Activated CD8-positive, alpha-beta memory T cell treated with anti-CD3 and anti-CD28 coated beads for 48 hours (primary cell): ENCODE data around the gene RAB3GAP1.
"Not testable (repeated sequence)": the region's sequence is repeated elsewhere in the genome, so short reads cannot be mapped to it uniquely, and the experiment has no call there.

ENCODE experiments used
- DNase-seq, 3 experiments: peaks; one replicate each; pipeline ENCODE4 v3.0.0-alpha.2; 2020; ENCODE audit warnings: low read depth in 2 of 3, low spot score in 2 of 3

Gene RAB3GAP1

DNA sequence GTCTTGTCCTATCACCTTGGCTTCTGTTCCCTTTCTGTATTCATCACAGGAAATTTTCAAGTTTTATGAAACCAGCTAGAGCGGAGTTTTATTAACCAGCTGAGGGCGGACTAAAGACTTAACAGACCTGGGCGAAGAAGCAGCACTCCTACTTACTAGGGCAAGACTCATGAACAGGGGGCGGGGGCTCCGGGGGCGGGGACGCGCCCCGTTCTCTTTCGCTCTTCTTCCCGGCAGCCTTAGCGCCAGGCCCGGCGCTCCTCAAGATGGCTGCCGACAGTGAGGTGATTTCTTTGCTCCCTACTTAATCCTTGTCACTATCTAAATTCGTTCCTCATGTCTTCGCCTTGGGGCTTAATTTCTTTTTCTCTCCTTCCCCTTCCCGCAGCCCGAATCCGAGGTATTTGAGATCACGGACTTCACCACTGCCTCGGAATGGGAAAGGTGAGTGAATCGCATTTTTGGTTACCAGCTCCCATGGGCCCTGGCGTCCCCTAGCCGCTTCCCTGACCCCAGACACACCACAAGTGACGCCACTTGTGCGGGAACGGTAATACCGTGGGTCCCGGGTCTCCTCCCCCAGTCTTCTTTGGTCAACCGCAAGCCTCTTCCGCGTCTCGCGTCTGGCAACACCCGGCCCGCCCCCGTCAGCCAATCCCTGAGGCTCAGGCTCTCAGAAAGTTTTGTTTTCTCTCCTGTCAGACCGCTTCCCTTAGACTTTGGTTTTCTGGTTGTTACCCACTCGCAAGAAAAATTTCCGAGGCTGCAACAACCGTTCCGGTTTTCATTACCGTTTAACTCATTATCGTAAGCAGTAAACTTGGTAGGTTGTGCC lies at the start of gene RAB3GAP1:
Gene RAB3GAP1 (plus strand): TSS at position 251 of the 835 bp plus-strand sequence. CDS start 16 bp downstream, at position 267.
- peak; percentile 78 to 91 (median 82) for DNase-seq

DNA sequence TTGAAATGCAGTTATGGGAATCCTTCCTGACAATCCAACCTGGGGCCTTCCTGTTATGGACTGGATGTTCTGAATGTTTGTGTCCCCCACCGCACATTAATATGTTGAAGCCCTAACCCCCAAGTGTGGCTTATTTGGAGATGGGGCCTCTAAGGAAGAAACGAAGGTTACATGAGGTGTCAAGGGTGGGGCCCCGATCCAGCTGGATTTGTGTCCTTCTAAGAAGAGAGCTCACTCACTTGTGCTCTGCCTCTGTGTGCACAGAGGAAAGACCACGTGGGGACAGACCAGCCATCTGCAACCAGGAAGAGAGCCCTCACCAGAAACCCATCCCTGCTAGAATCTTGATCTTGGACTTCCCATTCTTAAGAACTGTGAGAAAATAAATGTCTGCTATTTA lies 49.3 kb upstream of the RAB3GAP1 start:
- DNase-seq = no peak

DNA sequence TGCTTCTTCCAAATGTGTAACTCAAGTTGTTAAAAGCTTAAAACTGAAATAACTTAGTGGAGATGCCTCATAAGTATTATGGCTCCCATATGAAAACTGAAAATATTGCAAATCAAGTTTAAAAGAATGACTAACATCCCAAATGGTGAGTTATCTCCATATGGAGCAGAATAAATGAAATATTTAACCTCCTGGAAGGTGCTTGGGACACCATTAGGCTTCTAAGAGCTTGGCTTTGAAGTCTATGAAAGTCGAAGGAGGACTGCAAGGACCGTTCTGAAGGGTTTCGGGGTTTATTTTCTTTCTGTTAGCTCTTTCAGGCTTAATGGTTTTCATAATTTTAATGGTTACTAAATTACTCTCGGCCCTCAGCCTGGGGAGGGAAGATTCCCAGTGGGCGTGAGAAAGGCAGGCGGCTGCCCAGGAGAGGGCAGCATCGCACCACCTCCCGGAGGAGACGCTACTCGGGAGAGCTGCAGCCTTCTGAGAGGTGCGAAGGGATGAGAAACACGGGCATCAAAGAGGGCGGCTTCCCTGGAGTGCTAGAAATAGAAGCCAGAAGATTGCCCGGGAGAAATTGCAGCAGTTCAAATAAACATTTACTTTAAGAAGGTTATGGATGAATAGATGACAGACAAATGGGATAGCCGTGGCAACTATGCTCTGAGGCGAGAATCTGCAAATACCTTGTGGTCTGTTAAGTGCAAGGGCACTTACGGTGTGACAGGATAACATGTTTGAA lies 47.9 kb upstream of the RAB3GAP1 start:
- DNase-seq = peak; percentile 35 to 60 (median 45)

DNA sequence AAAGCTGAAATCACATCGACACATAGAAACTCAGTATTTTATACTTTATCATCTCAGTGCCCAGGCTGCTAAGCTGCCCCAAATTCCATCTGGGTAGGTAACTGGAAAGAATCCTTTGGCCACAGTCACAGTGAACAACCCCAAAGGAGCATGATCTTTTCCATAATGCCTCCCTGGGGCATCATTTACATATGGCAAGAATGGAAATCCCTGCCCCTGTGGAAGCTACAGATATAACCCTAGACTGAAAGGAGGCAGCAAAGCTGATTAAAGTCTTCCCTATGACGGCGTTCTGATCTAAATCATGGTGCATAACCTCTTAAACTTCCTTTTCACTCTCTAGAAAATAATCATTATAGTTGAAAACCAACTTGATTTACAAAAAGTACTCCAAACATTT lies 46.3 kb upstream of the RAB3GAP1 start:
- no peak for DNase-seq

DNA sequence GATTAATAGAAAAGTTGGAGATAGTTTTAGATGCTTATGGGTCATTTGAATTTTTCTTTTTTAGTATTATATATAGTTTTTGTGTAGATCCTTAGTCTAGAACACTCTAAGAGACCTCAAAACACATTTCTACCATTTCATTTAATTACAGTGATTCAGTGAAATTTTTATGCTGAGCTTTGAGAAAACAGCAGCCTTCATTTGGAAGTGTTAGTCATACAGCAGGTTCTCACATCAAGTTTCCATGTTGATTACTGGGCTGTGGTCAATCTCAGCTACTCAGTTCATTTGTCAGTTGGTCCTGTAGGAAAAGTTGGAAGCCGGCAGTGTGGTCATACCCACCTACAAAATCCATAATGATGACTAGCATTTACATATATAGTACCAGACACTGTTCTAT lies 42.8 kb upstream of the RAB3GAP1 start:
- no peak for DNase-seq

DNA sequence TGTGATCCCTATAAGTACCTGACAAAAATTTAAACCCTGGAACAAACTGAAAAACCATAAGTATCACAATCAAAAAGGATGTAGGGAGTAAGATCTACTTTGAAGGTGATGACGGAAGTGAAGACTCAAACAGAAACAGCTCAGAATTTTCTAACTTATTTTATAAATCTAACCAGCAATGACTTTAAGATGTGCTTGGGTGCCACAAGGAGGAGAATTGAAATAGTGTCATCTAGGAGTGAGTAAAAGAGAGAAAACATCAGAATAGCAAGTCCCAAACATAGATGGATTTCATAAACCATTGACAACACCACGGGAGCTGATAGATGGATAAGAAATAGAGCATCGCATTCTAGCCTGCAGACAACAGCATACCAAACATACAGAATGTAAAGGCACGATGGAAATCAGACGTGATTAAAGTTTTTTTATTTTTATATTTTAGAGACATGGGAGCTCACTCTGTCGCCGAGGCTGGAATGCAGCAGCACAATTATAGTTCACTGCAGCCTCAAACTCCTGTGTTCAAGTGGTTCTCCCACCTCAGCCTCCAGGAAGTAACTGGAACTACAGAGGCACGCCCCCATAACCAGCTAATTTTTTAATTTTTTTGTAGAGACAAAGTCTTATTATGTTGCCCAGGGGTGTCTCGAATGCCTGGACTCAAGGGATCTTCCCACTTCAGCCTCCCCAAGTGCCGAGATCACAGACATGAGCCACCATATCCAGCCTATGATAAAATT lies 41.7 kb upstream of the RAB3GAP1 start:
- DNase-seq = no peak

DNA sequence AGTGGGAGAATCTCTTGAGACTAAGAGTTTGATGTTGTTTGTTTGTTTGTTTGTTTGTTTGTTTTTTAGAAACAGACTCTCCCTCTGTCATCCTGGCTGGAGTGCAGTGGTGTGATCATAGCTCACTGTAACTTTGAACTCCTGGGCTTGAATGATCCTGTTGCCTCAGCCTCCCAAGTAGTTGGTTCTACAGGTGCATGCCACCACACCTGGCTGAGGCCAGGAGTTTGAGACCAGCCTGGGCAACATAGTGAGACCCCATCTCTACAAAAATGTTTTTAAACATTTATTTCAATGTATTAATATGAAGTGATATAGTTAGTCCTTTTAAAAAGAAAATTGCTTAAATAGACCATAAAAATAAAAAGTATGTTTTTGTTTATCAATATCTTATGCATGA lies 40.5 kb upstream of the RAB3GAP1 start:
- DNase-seq = no peak

DNA sequence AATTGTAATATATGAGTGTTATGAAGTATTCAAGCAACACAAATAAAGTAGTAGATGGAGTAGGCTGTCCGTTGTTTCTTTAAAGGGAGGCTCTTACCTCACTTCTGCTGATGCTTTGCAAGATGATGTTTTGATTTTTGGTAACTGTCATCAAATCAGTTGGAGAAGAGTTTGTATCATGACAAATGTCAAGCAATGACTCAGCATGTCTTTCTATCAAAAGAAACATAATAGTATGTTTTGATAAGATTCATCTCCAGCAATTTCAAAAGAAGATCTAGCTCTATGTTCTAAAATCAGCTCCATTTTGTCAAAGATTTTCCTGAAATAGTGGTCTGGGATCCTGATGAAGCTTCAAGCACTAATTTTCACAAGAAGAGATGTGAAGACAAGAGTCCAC lies 30.5 kb upstream of the RAB3GAP1 start:
- DNase-seq = no peak

DNA sequence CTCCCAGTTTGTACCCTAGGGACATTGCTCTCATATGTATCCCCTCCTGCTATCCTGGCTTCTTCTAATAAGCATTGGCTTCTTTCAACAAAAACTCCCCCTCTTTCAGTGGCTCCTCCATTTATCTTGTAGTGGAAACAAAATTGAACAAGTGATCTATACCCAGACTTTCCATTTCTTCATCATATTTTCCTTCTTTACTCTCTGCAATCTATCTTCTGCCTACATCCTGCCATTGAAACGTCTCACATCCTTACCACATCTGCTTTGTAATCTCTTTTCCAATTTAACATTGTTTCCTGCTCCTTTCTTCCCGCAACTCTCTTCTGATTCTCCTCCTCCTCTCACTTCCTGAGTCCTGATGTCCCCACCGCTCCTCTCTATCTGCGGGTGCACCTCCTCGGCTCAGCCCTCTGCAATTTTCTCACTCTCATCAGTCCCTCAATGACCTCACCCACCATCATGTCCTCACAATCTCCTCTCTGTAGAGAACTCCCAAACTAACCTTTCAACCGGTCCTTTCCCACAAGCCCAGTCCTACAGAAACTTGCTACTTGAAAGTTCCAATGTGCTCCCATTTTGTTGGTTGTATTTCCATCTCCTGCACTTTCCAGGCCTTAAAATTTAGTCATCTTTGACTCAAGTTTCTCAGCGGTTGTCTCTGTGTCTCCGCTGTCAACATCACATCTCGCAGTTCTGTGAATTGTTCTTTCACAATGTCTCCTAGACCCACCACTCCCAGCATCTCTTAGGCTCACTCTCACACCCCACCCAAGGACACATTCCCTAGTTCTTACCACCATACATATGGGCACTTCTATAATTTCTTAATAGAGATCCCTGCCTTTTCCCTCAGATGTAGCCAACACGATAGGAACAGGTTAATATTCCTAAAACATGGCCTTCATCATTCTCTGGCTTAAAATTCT lies 28.9 kb upstream of the RAB3GAP1 start:
- DNase-seq = no peak

DNA sequence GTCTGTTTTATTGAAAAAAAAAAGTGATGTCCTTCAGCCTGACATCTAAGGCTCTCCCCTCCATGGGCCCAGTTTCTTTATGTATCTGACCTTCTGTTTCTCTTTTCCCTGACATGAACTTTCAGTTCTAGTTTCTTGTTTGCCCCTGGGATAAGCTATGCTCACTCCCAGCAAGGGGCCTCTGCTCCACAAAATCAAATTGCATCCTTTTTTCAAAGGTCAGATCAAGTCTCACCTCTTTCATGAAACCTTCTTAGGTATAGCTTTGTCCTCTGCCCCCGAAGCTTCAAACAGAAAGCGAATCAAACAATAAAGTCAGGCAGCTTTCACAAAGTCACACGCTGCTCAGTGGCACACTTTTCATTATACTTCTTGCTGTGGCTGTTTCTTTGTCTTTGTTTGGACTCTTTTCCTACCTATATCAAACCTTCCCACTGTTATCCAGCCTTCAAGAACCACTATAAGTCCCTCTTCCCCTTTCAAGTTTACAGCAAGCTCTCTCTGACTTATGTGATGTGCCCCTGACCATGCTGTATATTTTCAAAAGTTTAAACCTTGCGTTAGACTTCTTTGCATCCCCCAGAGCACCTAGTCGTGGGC lies 28.1 kb upstream of the RAB3GAP1 start:
- DNase-seq = no peak

DNA sequence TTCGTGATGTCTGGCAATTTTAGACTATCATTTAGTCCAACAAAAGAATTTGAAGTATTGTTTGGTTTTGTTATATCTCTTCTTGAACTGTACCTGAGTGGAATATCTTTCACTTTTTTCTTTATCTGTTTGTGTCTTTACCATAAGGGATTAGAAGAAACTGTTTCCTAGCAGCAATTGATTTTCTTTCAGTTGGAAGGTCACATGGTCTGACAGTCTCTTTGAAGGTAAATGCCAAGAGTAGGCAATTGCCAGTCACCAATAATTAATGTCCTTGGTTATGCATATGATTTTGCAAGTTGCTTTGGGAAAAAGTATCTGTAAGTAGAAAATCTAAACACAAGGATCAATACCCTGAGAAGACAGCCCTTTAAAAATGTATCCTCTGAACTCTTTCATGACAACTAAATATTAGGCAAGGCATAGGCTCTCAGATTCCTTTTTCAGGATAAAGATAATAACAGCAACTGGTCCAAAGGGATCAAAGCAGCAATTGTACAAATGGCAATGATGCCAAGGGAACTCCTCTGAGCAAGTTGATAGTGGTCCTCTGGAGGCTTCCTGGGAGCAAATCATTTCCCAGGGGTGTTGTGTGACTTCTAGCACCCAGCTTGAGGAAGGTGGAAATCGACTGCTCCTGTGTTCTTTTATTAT lies 22.5 kb upstream of the RAB3GAP1 start:
- DNase-seq = no peak

DNA sequence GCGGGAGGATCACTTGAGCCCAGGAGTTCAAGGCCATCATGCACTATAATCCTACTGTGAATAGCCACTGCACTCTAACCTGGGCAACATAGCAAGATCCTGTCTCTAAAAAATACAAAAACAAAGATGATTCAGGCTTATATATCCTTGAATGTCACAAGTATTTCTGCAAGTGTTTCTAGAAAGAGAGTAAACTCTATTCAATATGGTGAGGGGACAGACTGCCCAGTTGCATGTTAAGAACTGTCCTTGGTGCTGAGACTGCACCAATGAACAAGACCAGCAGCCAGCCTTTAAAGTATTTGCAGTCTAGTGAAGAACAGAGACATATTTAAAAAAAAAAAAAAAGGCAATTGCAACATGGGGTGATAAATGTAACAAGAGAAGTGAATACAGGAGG lies 21.3 kb upstream of the RAB3GAP1 start:
- no peak for DNase-seq

DNA sequence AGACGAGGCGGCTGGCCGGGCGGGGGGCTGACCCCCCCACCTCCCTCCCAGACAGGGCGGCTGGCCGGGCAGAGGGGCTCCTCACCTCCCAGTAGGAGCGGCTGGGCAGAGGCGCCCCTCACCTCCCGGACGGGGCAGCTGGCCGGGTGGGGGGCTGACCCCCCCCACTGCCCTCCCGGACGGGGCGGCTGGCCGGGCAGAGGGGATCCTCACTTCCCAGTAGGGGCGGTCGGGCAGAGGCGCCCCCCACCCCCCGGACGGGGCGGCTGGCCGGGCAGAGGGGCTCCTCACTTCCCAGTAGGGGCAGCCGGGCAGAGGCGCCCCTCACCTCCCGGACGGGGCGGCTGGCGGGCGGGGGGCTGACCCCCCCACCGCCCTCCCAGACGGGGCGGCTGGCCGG lies 18.9 kb upstream of the RAB3GAP1 start:
- DNase-seq = not testable (repeated sequence)

DNA sequence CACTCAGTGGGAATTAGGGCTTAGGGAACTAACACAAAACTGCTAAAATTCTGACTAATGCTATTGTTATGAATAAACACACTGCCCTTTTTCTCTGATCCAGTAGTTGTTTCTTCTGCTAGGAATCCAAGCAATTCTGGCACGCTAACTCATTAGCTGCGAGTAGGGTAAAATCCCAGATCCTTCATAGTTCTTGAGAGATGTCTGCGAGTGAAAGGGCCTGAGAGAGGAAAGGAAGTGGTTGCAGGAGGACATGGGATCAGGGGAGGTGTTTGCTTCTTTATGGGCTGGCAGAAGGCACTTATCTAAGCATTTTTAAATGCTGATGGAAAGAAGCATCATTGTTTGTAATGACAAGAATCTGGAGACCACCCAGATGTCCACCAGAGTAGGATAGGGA lies 14.3 kb upstream of the RAB3GAP1 start:
- no peak for DNase-seq

DNA sequence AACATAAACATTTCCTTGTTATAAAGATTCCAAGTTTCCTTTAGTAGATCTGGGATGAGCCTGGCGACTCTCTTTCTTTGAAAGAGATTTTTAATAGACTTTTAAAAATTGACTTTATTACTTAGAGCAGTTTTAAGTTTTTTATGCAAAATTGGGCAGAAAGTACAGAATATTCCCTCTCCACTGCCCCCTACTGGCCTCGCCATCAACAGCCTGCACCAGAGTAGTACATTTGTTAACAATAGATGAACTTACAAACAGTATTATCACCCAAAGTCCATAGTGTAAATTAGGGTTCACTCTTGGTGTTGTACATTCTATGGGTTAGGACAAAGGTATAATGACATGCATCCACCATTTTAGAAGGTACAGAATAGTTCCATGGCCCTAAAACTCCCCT lies 8.7 kb upstream of the RAB3GAP1 start:
- no peak for DNase-seq

DNA sequence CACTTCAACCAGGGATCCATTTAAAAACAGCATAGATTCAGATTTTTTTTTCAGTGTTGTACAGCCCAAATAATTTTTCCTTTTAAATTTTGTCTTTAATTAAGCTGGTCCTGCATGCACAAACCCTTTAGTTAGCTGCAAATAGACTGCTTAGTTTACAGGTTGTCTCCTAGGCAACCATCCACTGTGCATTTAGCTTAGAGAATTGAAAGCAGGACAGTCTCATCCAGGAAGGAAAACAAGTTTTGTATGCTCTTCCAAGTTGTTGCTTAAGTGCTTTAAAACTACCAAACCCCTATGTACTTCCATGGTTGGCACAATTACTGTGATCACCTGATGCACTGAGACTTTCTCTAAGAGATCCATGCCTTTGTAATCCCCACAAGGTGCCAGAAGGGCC lies 4.8 kb upstream of the RAB3GAP1 start, which contains the start of gene MAP3K19:
Gene MAP3K19 (minus strand): TSS at position 148 of the 400 bp plus-strand sequence. CDS start 22,800 bp downstream, outside the sequence.
- no peak for DNase-seq

DNA sequence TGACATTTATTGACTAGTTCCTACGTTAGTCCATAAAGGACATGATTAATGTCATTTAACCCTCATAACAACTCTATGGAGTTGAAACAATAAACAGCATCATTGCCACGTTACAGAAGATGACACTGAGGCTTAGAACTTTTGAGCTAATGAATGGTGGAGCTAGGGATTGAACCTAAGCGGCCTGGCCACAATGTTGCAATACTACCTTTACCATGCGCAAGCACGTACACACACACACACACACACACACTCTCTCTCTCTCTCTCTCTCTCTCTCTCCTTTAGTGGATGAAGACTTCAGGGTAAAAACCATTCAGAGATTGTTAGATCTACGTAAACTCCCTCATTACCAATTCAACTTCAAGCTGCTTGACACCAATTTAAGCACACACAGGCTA lies 4.0 kb upstream of the RAB3GAP1 start:
- DNase-seq = no peak

DNA sequence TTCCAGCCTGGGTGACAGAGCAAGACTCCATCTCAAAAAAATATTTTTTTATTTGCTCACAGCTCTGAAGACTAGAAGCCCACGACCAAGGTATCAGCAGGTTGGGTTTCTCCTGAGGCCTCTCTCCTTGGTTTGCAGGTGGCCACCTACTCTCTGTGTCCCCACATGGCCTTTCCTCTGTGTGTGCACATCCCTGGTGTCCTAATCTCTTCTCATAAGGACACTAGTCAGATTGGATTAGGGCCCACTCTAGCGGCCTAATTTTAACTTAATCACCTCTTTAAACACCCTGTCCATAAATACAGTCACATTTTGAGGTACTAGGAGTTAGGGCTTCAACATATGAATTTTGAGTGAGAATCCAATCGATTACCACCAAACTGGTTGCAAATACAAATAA lies 2.0 kb upstream of the RAB3GAP1 start:
- no peak for DNase-seq

DNA sequence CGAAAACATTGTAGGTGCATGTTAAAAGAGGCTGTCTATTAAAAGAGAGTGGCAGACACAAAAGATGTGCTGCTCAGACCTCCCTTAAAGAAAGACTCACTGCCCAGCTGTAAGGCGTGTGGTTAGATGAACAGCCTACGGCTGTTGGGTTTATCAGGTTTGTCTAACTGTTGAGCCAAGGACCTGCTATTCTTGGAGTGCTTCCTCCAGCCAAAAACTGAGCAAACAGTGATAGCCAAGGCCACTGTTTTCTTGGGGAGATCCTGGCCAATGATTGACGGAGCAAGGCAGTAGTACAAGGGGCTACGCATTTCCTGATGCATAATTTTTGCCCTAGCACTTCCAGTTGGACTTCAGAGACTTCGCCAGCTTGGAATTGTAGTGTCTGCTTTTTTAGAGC lies 1.4 kb upstream of the RAB3GAP1 start:
- no peak for DNase-seq
